ENCODE results near the gene EPOP. TPM values are rescaled to one million over a fixed set of nuclear protein-coding genes. Genes with fewer than 3 reads are reported as not detected.

EPOP gene
- total and polyA plus RNA-seq, 2 of the 13 experiments (the other 11 are each of a cell fraction or from before 2014, with no cell fraction given) = 14.7 to 37.8 TPM

DNA sequence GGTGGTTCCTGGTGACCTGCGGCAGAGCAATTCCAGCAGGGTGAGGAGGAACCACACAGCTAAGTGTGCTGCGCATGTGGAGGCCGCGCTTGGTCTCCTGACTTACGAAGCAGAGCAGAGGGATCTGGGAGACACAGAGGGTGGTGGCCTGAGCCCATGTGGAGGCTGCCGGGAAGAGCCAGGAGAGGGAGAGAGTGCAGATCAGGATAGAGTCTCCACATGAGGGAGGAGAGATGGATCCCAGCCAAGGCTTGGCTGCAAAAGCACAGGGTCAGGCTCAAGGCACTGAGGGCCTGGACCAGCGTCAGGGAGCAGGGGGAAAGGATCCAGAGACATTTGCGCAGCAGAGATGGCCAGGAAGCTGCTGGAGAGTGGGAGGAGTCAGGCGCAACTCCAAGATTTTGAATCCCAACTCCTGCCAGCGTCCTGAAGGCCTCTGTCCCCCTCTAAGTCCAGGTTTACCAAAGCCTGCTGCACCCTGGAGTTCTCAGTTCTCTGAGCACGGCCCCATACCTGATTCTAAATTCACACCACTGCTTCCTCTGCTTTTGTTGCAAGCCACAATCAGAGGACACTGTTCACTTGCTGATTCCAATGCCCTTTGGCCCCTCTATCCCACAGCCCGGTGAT is 19.1 kb upstream of the EPOP start (continued):
- TF ChIP-seq, protein P1, sequence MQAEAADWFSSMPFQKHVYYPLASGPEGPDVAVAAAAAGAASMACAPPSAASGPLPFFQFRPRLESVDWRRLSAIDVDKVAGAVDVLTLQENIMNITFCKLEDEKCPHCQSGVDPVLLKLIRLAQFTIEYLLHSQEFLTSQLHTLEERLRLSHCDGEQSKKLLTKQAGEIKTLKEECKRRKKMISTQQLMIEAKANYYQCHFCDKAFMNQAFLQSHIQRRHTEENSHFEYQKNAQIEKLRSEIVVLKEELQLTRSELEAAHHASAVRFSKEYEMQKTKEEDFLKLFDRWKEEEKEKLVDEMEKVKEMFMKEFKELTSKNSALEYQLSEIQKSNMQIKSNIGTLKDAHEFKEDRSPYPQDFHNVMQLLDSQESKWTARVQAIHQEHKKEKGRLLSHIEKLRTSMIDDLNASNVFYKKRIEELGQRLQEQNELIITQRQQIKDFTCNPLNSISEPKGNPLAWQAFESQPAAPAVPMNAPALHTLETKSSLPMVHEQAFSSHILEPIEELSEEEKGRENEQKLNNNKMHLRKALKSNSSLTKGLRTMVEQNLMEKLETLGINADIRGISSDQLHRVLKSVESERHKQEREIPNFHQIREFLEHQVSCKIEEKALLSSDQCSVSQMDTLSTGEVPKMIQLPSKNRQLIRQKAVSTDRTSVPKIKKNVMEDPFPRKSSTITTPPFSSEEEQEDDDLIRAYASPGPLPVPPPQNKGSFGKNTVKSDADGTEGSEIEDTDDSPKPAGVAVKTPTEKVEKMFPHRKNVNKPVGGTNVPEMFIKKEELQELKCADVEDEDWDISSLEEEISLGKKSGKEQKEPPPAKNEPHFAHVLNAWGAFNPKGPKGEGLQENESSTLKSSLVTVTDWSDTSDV (CRISPR knock-in tag; IDR thresholded peaks at IDR 0.05) = peak; percentile 54; the same call in 1 of the 2 replicates
- TF ChIP-seq ERF (CRISPR knock-in tag; IDR thresholded peaks at IDR 0.05) (0 out of 2 replicates have a peak, but pooled peaks have one; percentile 23), CBX5 (CRISPR knock-in tag; IDR thresholded peaks at IDR 0.05; ENCODE audit: borderline replicate concordance) (peak; percentile 18; the same call in 1 of the 2 replicates), TBL1XR1 (IDR thresholded peaks at IDR 0.05; ENCODE audit: borderline replicate concordance, low read length, partially characterized antibody) (no peak), ARNT (IDR thresholded peaks at IDR 0.05) (no peak), KDM3A (CRISPR knock-in tag; IDR thresholded peaks at IDR 0.05; ENCODE audit: low read depth) (no peak), PAF1 (CRISPR knock-in tag; IDR thresholded peaks at IDR 0.05) (no peak), MTA1 (CRISPR knock-in tag; IDR thresholded peaks at IDR 0.05; ENCODE audit: borderline replicate concordance) (no peak), RCOR2 (CRISPR knock-in tag; IDR thresholded peaks at IDR 0.05) (no peak), ZNF263 (CRISPR knock-in tag; IDR thresholded peaks at IDR 0.05) (peak; percentile 76), ZMYM4 (CRISPR knock-in tag; IDR thresholded peaks at IDR 0.05) (0 out of 2 replicates have a peak, but pooled peaks have one; percentile 29), ZNF670 (CRISPR knock-in tag; IDR thresholded peaks at IDR 0.05; ENCODE audit: borderline replicate concordance) (no peak)
- TF ChIP-seq, protein P2, sequence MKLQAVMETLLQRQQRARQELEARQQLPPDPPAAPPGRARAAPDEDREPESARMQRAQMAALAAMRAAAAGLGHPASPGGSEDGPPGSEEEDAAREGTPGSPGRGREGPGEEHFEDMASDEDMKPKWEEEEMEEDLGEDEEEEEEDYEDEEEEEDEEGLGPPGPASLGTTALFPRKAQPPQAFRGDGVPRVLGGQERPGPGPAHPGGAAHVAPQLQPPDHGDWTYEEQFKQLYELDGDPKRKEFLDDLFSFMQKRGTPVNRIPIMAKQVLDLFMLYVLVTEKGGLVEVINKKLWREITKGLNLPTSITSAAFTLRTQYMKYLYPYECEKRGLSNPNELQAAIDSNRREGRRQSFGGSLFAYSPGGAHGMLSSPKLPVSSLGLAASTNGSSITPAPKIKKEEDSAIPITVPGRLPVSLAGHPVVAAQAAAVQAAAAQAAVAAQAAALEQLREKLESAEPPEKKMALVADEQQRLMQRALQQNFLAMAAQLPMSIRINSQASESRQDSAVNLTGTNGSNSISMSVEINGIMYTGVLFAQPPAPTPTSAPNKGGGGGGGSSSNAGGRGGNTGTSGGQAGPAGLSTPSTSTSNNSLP (IDR thresholded peaks at IDR 0.05; ENCODE audit: low read depth, low read length) = no peak
- TF ChIP-seq, protein P3, sequence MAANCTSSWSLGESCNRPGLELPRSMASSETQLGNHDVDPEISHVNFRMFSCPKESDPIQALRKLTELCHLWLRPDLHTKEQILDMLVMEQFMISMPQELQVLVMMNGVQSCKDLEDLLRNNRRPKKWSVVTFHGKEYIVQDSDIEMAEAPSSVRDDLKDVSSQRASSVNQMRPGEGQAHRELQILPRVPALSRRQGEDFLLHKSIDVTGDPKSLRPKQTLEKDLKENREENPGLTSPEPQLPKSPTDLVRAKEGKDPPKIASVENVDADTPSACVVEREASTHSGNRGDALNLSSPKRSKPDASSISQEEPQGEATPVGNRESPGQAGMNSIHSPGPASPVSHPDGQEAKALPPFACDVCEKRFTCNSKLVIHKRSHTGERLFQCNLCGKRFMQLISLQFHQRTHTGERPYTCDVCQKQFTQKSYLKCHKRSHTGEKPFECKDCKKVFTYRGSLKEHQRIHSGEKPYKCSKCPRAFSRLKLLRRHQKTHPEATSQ (CRISPR knock-in tag; IDR thresholded peaks at IDR 0.05; ENCODE audit: borderline replicate concordance) = no peak
- TF ChIP-seq, protein P4, sequence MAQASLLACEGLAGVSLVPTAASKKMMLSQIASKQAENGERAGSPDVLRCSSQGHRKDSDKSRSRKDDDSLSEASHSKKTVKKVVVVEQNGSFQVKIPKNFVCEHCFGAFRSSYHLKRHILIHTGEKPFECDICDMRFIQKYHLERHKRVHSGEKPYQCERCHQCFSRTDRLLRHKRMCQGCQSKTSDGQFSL (CRISPR knock-in tag; IDR thresholded peaks at IDR 0.05) = no peak
- TF ChIP-seq, protein P5, sequence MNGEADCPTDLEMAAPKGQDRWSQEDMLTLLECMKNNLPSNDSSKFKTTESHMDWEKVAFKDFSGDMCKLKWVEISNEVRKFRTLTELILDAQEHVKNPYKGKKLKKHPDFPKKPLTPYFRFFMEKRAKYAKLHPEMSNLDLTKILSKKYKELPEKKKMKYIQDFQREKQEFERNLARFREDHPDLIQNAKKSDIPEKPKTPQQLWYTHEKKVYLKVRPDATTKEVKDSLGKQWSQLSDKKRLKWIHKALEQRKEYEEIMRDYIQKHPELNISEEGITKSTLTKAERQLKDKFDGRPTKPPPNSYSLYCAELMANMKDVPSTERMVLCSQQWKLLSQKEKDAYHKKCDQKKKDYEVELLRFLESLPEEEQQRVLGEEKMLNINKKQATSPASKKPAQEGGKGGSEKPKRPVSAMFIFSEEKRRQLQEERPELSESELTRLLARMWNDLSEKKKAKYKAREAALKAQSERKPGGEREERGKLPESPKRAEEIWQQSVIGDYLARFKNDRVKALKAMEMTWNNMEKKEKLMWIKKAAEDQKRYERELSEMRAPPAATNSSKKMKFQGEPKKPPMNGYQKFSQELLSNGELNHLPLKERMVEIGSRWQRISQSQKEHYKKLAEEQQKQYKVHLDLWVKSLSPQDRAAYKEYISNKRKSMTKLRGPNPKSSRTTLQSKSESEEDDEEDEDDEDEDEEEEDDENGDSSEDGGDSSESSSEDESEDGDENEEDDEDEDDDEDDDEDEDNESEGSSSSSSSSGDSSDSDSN (CRISPR knock-in tag; IDR thresholded peaks at IDR 0.05) = peak; percentile 23; the same call in 1 of the 2 replicates
- TF ChIP-seq, protein P6, sequence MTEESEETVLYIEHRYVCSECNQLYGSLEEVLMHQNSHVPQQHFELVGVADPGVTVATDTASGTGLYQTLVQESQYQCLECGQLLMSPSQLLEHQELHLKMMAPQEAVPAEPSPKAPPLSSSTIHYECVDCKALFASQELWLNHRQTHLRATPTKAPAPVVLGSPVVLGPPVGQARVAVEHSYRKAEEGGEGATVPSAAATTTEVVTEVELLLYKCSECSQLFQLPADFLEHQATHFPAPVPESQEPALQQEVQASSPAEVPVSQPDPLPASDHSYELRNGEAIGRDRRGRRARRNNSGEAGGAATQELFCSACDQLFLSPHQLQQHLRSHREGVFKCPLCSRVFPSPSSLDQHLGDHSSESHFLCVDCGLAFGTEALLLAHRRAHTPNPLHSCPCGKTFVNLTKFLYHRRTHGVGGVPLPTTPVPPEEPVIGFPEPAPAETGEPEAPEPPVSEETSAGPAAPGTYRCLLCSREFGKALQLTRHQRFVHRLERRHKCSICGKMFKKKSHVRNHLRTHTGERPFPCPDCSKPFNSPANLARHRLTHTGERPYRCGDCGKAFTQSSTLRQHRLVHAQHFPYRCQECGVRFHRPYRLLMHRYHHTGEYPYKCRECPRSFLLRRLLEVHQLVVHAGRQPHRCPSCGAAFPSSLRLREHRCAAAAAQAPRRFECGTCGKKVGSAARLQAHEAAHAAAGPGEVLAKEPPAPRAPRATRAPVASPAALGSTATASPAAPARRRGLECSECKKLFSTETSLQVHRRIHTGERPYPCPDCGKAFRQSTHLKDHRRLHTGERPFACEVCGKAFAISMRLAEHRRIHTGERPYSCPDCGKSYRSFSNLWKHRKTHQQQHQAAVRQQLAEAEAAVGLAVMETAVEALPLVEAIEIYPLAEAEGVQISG (CRISPR knock-in tag; IDR thresholded peaks at IDR 0.05) = peak; percentile 44
